SJCRH30 (cell line): ENCODE data around the gene H2AZ2. TPM values are rescaled to one million over a fixed set of nuclear protein-coding genes. Genes with fewer than 3 reads are reported as not detected.
"Not testable (repeated sequence)": the region's sequence is repeated elsewhere in the genome, so short reads cannot be mapped to it uniquely, and the experiment has no call there.

Experiments
- DNase-seq, 2 experiments: peaks; one replicate each; pipeline ENCODE4 v3.0.0-alpha.2; 2015 to 2020
- H3K27ac ChIP-seq: fragments of 250-450 bp; sonication (Bioruptor Pico); 2 replicates; pipeline ENCODE4 v1.5.1; 2020; ENCODE audit warnings: mild to moderate bottlenecking, moderate library complexity
- H3K27me3 ChIP-seq: fragments of 250-450 bp; sonication (Bioruptor Pico); 2 replicates; pipeline ENCODE4 v1.5.1; 2020; ENCODE audit warnings: mild to moderate bottlenecking, moderate library complexity
- H3K36me3 ChIP-seq: fragments of 250-450 bp; sonication (Bioruptor Pico); 2 replicates; pipeline ENCODE4 v1.5.1; 2020; ENCODE audit warnings: mild to moderate bottlenecking, moderate library complexity
- H3K4me1 ChIP-seq: fragments of 250-450 bp; sonication (Bioruptor Pico); 2 replicates; pipeline ENCODE4 v1.5.1; 2020; ENCODE audit warnings: mild to moderate bottlenecking, moderate library complexity
- H3K4me3 ChIP-seq: fragments of 250-450 bp; sonication (Bioruptor Pico); 2 replicates; pipeline ENCODE4 v1.5.1; 2020; ENCODE audit warnings: mild to moderate bottlenecking, moderate library complexity
- H3K9me3 ChIP-seq: fragments of 250-450 bp; sonication (Bioruptor Pico); replicated peaks from 2 replicates; pipeline ENCODE4 v1.5.1; 2020; ENCODE audit warnings: mild to moderate bottlenecking, moderate library complexity
- total RNA-seq: library from RNA; depleted of rRNA; stranded (reverse); fragments of >200 nt; shearing (Covaris generic); gene quantifications from 2 replicates; pipeline ENCODE4 v1.2.3, GENCODE V29; 2014; rRNA removed

The H2AZ2 gene
- total RNA-seq, 1 experiment from 2014 or later = 459 TPM

DNA sequence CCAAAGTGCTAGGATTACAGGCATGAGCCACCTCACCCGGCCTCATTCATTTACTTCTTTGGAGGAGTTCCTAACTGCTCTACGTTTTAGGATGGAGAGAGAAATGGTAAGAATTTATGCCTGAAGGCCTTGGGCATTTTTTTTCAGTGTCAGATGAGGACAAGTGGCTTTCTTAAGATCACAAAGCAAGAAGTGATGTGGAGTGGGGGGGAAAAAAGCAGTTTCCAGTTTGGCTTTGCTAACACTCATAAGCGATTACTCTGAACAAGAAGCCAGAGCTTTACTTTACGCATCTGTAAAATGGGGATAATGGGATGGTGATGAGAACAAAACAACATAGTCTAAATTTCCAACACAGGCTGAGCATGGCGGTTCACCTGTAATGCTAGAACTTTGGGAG, 54.0 kb downstream of the H2AZ2 start:
- peaks cover 5% of the 10 kb centered on the region; the same call in 1 of the 2 replicates for H3K4me1 ChIP-seq
- H3K27me3 ChIP-seq = no peaks in the 10 kb centered on the region
- no peaks in the 10 kb centered on the region for H3K9me3 ChIP-seq
- H3K36me3 ChIP-seq = peaks cover 20% of the 10 kb centered on the region
- H3K27ac ChIP-seq = no peak overlapping the region
- no peak overlapping the region for H3K4me3 ChIP-seq
- no peak for DNase-seq

DNA sequence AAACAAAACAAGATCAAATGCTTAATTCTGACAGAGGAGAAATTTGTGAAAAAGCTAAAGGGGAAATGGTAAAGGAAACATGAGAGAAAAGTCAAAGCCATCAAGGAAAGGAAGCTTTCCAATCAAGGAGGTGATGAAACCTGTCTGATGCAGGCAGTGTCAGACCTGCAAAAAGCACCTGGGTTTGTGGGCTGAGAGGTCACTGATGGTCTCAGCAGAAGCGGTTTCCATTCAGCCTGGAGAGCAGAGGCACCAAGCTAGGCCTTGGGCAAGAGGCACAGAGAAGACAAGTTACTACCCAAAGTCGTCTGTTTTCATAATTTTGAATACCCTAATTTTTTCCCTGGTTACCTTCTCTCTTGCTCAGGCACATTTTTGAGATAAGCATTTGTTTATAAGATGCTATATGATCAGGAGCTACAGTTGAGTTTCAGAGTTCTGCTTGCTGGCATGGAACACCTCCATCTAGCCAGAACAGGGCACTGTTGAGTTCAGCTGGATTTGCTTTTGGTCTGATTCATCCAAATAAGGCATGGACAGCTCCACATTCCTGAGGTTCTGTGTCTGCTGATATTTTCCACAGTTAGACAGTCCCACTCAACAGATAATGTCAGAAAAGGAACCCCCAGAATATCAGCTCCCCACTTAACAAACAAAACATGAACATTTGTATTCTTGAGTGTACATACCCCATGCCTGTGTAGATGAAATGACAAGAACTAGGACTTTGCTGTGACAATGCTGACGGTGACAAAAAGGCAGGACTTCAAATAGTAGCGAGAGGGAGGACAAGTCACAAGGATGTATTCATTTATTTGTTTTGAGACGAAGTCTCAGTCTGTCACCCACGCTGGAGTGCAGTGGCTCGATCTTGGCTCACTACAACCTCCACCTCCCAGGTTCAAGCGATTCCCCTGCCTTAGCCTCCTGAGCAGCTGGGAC, 56.3 kb downstream of the H2AZ2 start:
- Histone ChIP-seq H3K27ac (no peak overlapping the region), H3K36me3 (no peaks in the 10 kb centered on the region), H3K9me3 (no peaks in the 10 kb centered on the region), H3K27me3 (no peaks in the 10 kb centered on the region), H3K4me3 (no peak overlapping the region), H3K4me1 (no peaks in the 10 kb centered on the region)
- no peak for DNase-seq

DNA sequence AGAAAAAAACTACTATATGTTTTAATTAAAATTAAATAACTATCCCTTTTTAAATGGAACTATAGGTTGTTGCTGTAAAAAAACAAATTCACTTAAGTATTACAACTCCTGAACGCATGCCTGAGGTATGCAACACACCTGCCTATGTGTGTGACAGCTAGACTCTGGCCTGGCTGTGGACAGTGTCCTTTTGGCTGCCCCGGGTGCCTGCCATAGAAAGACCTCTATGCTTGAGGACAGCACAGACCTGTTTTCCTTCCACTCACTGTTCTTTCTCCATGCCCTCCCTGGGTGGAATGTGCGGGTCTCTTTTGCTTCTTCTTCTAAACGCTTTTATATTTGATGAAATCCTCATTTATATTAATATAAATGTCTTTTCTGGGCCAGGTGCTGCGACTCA, 57.9 kb downstream of the H2AZ2 start:
- Histone ChIP-seq H3K36me3 (no peaks in the 10 kb centered on the region), H3K27ac (no peak overlapping the region), H3K27me3 (no peaks in the 10 kb centered on the region), H3K9me3 (no peaks in the 10 kb centered on the region), H3K4me1 (no peaks in the 10 kb centered on the region), H3K4me3 (no peak overlapping the region)
- no peak for DNase-seq

DNA sequence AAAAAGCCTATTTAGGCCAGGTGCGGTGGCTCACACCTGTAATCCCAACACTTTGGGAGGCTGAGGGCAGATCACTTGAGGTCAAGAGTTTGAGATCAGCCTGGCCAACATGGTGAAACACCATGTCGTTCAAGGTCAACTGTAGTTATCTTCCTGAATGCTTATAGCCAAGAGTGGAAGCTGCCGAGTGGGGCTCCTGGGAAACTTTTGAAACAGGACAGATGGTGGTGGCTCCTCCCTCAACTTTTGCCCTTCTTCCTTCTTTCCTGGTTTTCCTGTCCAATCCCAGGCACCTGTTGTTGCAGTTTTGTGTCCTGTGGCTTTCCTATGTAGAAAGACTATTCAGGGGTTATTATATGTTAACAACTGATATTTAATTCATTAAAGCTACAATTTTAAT, 60.1 kb downstream of the H2AZ2 start:
- H3K36me3 ChIP-seq = no peaks in the 10 kb centered on the region
- H3K27me3 ChIP-seq = no peaks in the 10 kb centered on the region
- 0 out of 2 replicates have a peak, but pooled peaks cover 4% of the 10 kb centered on the region for H3K9me3 ChIP-seq
- DNase-seq = no peak
- no peak overlapping the region for H3K27ac ChIP-seq
- H3K4me1 ChIP-seq = no peaks in the 10 kb centered on the region
- no peak overlapping the region for H3K4me3 ChIP-seq

DNA sequence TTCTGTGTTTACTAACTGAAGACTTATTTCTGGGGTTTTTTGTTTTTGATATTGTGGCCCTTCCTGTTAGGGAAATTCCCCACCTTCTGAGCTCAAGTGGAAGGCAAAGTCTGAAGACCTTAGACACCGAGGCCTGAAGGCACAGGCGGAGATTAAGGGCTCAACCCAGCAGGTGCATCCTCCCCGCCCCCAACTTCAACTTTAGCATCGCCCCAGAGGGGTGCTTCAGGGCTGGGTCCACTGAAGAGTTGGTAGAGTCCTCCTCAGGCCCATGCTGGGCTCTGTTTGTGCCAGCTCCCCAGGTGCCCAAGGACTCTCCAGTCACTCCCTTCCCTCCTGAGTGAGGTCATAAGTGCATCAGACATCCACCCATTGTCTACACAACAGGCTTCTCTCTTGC, 60.8 kb downstream of the H2AZ2 start:
- H3K36me3 ChIP-seq = no peaks in the 10 kb centered on the region
- H3K27me3 ChIP-seq = no peaks in the 10 kb centered on the region
- no peaks in the 10 kb centered on the region for H3K4me1 ChIP-seq
- no peak for DNase-seq
- no peak overlapping the region for H3K4me3 ChIP-seq
- 0 out of 2 replicates have a peak, but pooled peaks cover 4% of the 10 kb centered on the region for H3K9me3 ChIP-seq
- no peak overlapping the region for H3K27ac ChIP-seq

DNA sequence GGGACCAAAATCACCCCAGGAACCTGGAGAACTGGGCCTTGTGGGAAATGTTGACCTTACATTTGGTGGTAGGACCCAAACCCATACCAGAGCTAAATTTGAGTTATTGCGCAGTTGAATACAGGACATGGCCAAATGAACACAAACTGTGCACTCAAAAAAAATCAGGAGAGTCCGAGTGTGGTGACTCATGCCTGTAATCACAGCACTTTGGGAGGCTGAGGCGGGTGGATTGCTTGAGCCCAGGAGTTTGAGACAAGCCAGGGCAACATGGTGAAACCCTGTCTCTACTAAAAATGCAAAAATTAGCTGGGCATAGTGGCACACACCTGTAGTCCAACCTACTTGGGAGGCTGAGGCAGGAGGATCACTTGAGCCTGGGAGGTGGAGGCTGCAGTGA, 62.7 kb downstream of the H2AZ2 start:
- H3K4me1 ChIP-seq, DNase-seq, H3K27me3 ChIP-seq, H3K4me3 ChIP-seq, H3K27ac ChIP-seq, H3K9me3 ChIP-seq, H3K36me3 ChIP-seq: not testable (repeated sequence)

DNA sequence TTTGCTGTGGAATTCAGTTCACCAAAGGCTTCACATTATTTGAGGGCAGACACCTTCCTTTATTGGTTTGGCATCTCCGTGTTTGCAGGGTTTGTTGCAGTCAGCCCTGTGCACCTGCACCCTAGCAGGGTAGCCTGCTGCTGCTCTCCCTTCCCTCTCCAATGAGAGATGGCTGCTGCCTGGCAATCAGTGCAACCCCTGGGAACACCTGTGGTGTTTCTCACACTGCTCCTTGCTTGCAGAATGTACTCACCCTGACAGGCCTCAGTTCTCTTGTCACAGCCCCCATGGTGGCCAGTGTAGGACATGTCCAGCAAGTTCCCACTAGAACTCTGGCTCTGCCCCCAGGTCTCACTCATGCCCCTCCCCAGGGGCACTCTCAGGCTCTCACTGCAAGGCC, 63.5 kb downstream of the H2AZ2 start:
- DNase-seq = no peak
- Histone ChIP-seq H3K27me3 (no peaks in the 10 kb centered on the region), H3K9me3 (0 out of 2 replicates have a peak, but pooled peaks cover 4% of the 10 kb centered on the region), H3K27ac (no peak overlapping the region), H3K36me3 (no peaks in the 10 kb centered on the region), H3K4me1 (no peaks in the 10 kb centered on the region), H3K4me3 (no peak overlapping the region)

DNA sequence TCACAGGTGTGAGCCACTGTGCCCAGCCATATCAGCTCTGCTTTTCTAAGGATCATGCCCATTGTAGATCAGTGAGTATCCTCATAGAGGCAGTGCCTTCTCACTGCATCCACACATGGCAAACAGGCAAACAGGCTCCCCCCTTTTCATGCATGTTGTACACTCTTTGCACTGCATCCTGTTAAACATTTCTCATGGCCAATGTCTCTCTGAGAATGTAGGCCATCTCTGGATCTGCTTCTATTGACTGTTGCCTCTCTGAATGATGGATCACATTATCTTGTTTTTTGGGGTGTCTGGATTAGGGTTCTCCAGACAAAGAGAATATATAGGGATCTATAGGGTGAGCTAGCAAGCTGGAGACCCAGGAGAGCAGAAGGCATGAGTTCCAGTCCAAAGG, 64.5 kb downstream of the H2AZ2 start:
- 0 out of 2 replicates have a peak, but pooled peaks cover 4% of the 10 kb centered on the region for H3K9me3 ChIP-seq
- no peaks in the 10 kb centered on the region for H3K4me1 ChIP-seq
- H3K4me3 ChIP-seq = no peak overlapping the region
- DNase-seq = no peak
- no peaks in the 10 kb centered on the region for H3K36me3 ChIP-seq
- no peak overlapping the region for H3K27ac ChIP-seq
- H3K27me3 ChIP-seq = no peaks in the 10 kb centered on the region

DNA sequence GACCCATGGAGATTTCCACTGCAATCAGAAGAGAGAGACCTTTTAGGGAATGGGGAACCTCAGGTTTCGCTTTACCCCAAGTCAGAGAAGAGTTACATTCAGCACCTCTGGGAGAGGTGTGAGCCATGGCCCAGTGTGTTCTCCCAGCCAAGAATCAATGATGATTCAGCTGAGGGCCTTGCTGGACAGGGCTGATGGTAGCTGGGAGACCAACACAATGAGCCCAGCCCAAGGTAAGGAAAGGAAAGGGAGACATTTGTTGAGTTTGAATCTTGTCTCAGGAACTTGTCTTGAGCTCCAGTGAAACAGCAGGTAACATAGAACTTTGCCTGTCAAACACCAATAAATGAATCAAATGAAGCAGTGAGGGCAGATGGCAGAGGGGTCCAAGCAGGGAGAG, 65.4 kb downstream of the H2AZ2 start:
- H3K4me1 ChIP-seq = no peaks in the 10 kb centered on the region
- no peaks in the 10 kb centered on the region for H3K27me3 ChIP-seq
- H3K27ac ChIP-seq = no peak overlapping the region
- H3K36me3 ChIP-seq = no peaks in the 10 kb centered on the region
- H3K4me3 ChIP-seq = no peak overlapping the region
- H3K9me3 ChIP-seq = 0 out of 2 replicates have a peak, but pooled peaks cover 4% of the 10 kb centered on the region
- DNase-seq = no peak

Other genes starting within 250 kb of the H2AZ2 start
- gene OGDH, start 241.5 kb downstream of the H2AZ2 start, total RNA-seq = 37.8 and 39.4 TPM in 2 replicates
- gene ZMIZ2, start 99.2 kb downstream of the H2AZ2 start, total RNA-seq = 9.0 and 13.3 TPM in 2 replicates
- 4,792 and 5,450 TPM in 2 replicates for gene PPIA, start 51.4 kb downstream of the H2AZ2 start, total RNA-seq
- 37.3 and 42.7 TPM in 2 replicates for gene PURB, start 37.4 kb upstream of the H2AZ2 start, total RNA-seq
- 0.30 and 0.33 TPM in 2 replicates for gene MYO1G, start 130.9 kb upstream of the H2AZ2 start, total RNA-seq
- 26.2 and 28.3 TPM in 2 replicates for gene CCM2, start 152.1 kb upstream of the H2AZ2 start, total RNA-seq
- gene NACAD, start 240.9 kb upstream of the H2AZ2 start, total RNA-seq = 4.0 and 4.8 TPM in 2 replicates